HEK293T (cell line): ENCODE results near the gene EYA4.

Experiments used
- CTCF ChIA-PET: fragments of 350-600 bp; formaldehyde crosslinking; extraction: SDS; loops from one replicate; lab custom pipeline; 2021; ENCODE audit warnings: antibody characterized with exemption, inconsistent platforms; lab: Yijun Ruan, JAX
- POLR2A ChIA-PET: fragments of 350-600 bp; formaldehyde crosslinking; extraction: SDS; loops from one replicate; lab custom pipeline; 2020; ENCODE audit warnings: antibody characterized with exemption, inconsistent platforms; lab: Yijun Ruan, JAX
- DNase-seq: peaks from one replicate; pipeline ENCODE4 v3.0.0; 2012; ENCODE audit warnings: mixed read lengths; ENCODE audit errors: extremely low spot score
- ARNT ChIP-seq: fragments of 450-650 bp; IDR thresholded peaks from 2 replicates; pipeline ENCODE4 v1.6.1; 2017; ENCODE audit warnings: mild to moderate bottlenecking
- BHLHE40 ChIP-seq: fragments of 450-650 bp; IDR thresholded peaks from 2 replicates; pipeline ENCODE4 v1.6.1; 2016; ENCODE audit warnings: mild to moderate bottlenecking, moderate library complexity, borderline replicate concordance
- CTBP1 ChIP-seq: fragments of 450-650 bp; IDR thresholded peaks from 2 replicates; pipeline ENCODE4 v1.6.1; 2016; ENCODE audit warnings: borderline replicate concordance
- ELF4 ChIP-seq: fragments of 450-650 bp; IDR thresholded peaks from 2 replicates; pipeline ENCODE4 v1.6.1; 2017; ENCODE audit warnings: antibody characterized with exemption
- FOXA1 ChIP-seq: fragments of 450-650 bp; IDR thresholded peaks from 2 replicates; pipeline ENCODE4 v1.6.1; 2016; ENCODE audit warnings: mild to moderate bottlenecking
- FOXK2 ChIP-seq: fragments of 450-650 bp; IDR thresholded peaks from 2 replicates; pipeline ENCODE4 v1.6.1; 2016; ENCODE audit warnings: mild to moderate bottlenecking
- FOXM1 ChIP-seq: fragments of 450-650 bp; IDR thresholded peaks from 2 replicates; pipeline ENCODE4 v1.6.1; 2017; ENCODE audit warnings: mild to moderate bottlenecking, borderline replicate concordance
- HDGF ChIP-seq: fragments of 450-650 bp; IDR thresholded peaks from 2 replicates; pipeline ENCODE4 v1.6.1; 2017; ENCODE audit warnings: antibody characterized with exemption, borderline replicate concordance
- L3MBTL2 ChIP-seq: fragments of 450-650 bp; conservative IDR thresholded peaks from 2 replicates; pipeline ENCODE4 v1.6.1; 2016; ENCODE audit warnings: mild to moderate bottlenecking
- LEF1 ChIP-seq: fragments of 450-650 bp; IDR thresholded peaks from 2 replicates; pipeline ENCODE4 v1.6.1; 2017; ENCODE audit warnings: mild to moderate bottlenecking, borderline replicate concordance
- NFRKB ChIP-seq: fragments of 450-650 bp; IDR thresholded peaks from 2 replicates; pipeline ENCODE4 v1.6.1; 2016; ENCODE audit warnings: mild to moderate bottlenecking, moderate library complexity
- PKNOX1 ChIP-seq: fragments of 450-650 bp; IDR thresholded peaks from 2 replicates; pipeline ENCODE4 v1.6.1; 2016
- SP1 ChIP-seq: fragments of 450-650 bp; IDR thresholded peaks from 2 replicates; pipeline ENCODE4 v1.6.1; 2017
- SUZ12 ChIP-seq: fragments of 450-650 bp; IDR thresholded peaks from 2 replicates; pipeline ENCODE4 v1.6.1; 2016; ENCODE audit warnings: mild to moderate bottlenecking
- TARDBP ChIP-seq: fragments of 450-650 bp; IDR thresholded peaks from 2 replicates; pipeline ENCODE4 v1.6.1; 2016
- ZNF384 ChIP-seq: fragments of 450-650 bp; IDR thresholded peaks from 2 replicates; pipeline ENCODE4 v1.6.1; 2016

Gene EYA4

GRCh38 chr6:133463790-133464189 lies 222.6 kb downstream of the EYA4 start:
- ChIA-PET POLR2A (no interaction called here), CTCF (interaction anchor here (0.7 to 1.2 kb wide), 2 partner anchors 27 to 68 kb away, joined by 3 to 5 read pairs; no protein-coding TSS in a partner anchor)
- no peak for TF ChIP-seq L3MBTL2
- no peak for TF ChIP-seq ZNF384
- TF ChIP-seq CTBP1: no peak
- TF ChIP-seq BHLHE40: no peak
- no peak for TF ChIP-seq HDGF
- TF ChIP-seq PKNOX1: no peak
- TF ChIP-seq FOXM1: no peak
- no peak for TF ChIP-seq ELF4
- no peak for TF ChIP-seq SP1
- no peak for TF ChIP-seq NFRKB
- no peak for TF ChIP-seq FOXK2
- no peak for TF ChIP-seq SUZ12
- TF ChIP-seq TARDBP: no peak
- no peak for TF ChIP-seq FOXA1
- no peak for TF ChIP-seq ARNT
- no peak for TF ChIP-seq LEF1
- DNase-seq: no peak

DNA sequence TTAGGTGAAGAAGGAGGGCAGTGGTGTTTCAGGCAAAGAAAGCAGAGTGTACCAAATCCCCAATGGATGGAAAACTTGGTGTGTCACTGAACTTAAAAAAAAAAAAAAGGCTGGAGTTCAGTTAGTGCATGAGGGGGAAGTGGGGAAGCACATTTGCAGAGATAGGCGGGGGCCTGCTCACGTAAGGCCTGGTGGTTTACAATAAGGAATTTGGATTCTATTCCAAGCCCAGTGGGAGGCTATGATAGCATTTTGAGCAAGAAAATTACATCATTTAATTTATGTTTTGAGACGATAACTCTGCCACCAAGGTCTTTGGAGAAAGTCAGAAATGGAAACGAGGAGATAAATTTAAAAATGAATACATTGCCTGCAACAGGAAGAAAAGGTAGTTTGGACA lies 225.5 kb downstream of the EYA4 start:
- TF ChIP-seq L3MBTL2 (no peak), PKNOX1 (no peak), TARDBP (no peak), ARNT (no peak), BHLHE40 (no peak), HDGF (no peak), SP1 (no peak)
- CTCF ChIA-PET: no interaction called here
- DNase-seq: no peak

GRCh38 chr6:133467231-133467981 lies 226.2 kb downstream of the EYA4 start:
- ChIA-PET CTCF (no interaction called here), POLR2A (no interaction called here)
- TF ChIP-seq NFRKB (no peak), SP1 (no peak), PKNOX1 (no peak), FOXM1 (no peak), FOXK2 (no peak), LEF1 (no peak), ZNF384 (no peak), FOXA1 (no peak), HDGF (no peak), L3MBTL2 (no peak), TARDBP (no peak)
- DNase-seq: no peak

More for the DNA sequence above, 225.5 kb downstream of the EYA4 start:
- POLR2A ChIA-PET: no interaction called here

DNA sequence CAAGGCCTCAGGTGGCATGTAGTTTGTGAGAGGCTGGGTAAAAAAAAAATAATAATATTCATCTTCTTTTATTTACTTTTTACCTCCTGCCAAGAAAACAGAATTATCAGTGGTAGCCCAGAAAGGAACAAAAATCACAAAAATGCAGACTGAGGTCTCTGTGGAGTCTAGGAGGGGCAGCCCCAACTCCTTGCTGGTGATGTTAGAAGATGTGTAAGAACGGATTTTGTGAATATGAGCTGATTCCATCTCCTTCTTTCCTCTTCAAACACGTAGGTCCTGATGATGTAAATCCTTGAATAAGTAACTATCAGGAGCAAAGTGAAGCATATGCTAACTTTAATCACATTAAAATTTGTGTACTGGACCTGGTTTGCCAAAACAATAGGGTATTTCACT lies 226.8 kb downstream of the EYA4 start:
- ChIA-PET CTCF (no interaction called here), POLR2A (no interaction called here)
- DNase-seq: no peak
- TF ChIP-seq CTBP1: no peak
- TF ChIP-seq BHLHE40: no peak
- no peak for TF ChIP-seq TARDBP
- TF ChIP-seq ARNT: no peak
- no peak for TF ChIP-seq NFRKB
- TF ChIP-seq PKNOX1: no peak
- TF ChIP-seq SP1: no peak
- TF ChIP-seq ELF4: no peak
- no peak for TF ChIP-seq SUZ12

GRCh38 chr6:133468591-133468990 lies 227.4 kb downstream of the EYA4 start:
- CTCF ChIA-PET: no interaction called here
- POLR2A ChIA-PET: no interaction called here
- DNase-seq: no peak
- TF ChIP-seq ARNT (no peak), BHLHE40 (no peak), L3MBTL2 (no peak), TARDBP (no peak), FOXM1 (no peak), FOXK2 (no peak)

GRCh38 chr6:133474516-133474915 lies 233.4 kb downstream of the EYA4 start:
- TF ChIP-seq CTBP1 (no peak), SP1 (no peak), L3MBTL2 (no peak), TARDBP (no peak), BHLHE40 (no peak), ELF4 (no peak), SUZ12 (no peak), FOXM1 (no peak), NFRKB (no peak), ZNF384 (no peak)
- DNase-seq: no peak
- CTCF ChIA-PET: no interaction called here
- POLR2A ChIA-PET: no interaction called here
